Astrocyte (in vitro differentiated cells and primary cell): ENCODE data around the gene GPC5.

Experiments
- EZH2 ChIP-seq: IDR thresholded peaks from 2 replicates; pipeline ENCODE4 v1.6.1; 2012; ENCODE audit warnings: mild to moderate bottlenecking, low read length, inconsistent platforms; ENCODE audit not compliant: insufficient read depth
- TF ChIP-seq, protein P1 (sequence below): IDR thresholded peaks from 2 replicates; pipeline ENCODE4 v1.5.1; 2011; ENCODE audit warnings: low read depth, mild to moderate bottlenecking, inconsistent platforms, low read length, moderate library complexity; ENCODE audit not compliant: insufficient read depth

DNA sequence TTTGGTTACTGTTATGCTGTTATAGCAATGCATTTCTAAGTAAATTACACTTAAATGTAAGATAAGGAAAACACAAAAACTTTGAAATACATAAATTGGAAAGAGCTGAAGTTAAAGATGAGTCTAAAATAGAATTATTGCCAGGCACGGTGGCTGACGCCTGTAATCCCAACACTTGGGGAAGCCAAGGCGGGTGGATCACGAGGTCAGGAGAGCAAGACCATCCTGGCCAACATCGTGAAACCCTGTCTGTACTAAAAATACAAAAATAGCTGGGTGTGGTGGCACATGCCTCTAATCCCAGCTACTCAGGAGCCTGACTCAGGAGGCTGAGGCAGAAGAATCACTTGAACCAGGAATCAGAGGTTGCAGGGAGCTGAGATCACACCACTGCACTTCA, 922.8 kb downstream of the GPC5 start:
- TF ChIP-seq, protein P1, sequence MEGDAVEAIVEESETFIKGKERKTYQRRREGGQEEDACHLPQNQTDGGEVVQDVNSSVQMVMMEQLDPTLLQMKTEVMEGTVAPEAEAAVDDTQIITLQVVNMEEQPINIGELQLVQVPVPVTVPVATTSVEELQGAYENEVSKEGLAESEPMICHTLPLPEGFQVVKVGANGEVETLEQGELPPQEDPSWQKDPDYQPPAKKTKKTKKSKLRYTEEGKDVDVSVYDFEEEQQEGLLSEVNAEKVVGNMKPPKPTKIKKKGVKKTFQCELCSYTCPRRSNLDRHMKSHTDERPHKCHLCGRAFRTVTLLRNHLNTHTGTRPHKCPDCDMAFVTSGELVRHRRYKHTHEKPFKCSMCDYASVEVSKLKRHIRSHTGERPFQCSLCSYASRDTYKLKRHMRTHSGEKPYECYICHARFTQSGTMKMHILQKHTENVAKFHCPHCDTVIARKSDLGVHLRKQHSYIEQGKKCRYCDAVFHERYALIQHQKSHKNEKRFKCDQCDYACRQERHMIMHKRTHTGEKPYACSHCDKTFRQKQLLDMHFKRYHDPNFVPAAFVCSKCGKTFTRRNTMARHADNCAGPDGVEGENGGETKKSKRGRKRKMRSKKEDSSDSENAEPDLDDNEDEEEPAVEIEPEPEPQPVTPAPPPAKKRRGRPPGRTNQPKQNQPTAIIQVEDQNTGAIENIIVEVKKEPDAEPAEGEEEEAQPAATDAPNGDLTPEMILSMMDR: no peak
- no peak for TF ChIP-seq EZH2
